ENCODE measurements around the gene KMT5B. TPM values are rescaled to one million over a fixed set of nuclear protein-coding genes. Genes with fewer than 3 reads are reported as not detected.
"Not testable (repeated sequence)": the region's sequence is repeated elsewhere in the genome, so short reads cannot be mapped to it uniquely, and the experiment has no call there.

KMT5B gene
- 10 to 100 TPM; 75.0 to 85.9 (median 77.6) TPM for polyA plus RNA-seq (ENCODE audit: insufficient read length in 4 of 4)

DNA sequence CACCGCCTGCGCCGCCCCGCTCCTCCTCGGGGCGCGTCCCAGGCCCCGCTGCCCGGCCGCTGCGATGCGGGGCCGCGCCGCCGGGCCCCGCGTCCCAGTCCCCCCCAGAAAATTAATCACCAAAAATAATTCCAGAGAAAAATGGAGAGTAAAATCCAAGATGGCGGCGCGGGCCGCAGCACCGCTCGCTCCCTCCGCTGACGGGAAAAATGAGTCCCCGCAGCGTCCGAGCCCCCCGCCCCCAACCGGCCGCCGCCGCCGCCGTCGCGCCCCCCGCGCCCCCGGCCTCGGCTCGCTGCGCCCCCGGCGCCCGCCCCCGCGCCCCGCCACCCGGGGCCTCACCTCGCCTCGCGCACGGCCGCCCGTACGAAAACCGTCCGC is at the start of gene KMT5B:
Gene KMT5B (minus strand): TSS at position 162 of the 381 bp plus-strand sequence. CDS start 23,220 bp downstream, outside the sequence.
- peak in 2 of 4 donors; percentile 40 to 56 for DNase-seq (ENCODE audit: low read depth in 4 of 4, low spot score in 3 of 4)

DNA sequence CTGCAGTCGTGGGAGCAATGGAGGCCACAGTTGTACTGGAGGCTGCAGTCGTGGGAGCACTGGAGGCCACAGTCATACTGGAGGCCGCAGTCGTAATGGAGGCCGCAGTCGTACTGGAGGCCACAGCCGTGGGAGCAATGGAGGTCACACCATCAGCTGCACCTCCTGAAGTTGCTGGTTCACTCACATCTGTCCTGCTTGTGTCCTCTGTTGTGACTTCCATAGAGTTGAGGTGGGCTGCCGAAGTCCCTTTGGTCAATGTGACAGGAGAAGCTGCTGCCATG is 49.4 kb upstream of the KMT5B start:
- no peak for DNase-seq (ENCODE audit: low read depth in 4 of 4, low spot score in 3 of 4)

DNA sequence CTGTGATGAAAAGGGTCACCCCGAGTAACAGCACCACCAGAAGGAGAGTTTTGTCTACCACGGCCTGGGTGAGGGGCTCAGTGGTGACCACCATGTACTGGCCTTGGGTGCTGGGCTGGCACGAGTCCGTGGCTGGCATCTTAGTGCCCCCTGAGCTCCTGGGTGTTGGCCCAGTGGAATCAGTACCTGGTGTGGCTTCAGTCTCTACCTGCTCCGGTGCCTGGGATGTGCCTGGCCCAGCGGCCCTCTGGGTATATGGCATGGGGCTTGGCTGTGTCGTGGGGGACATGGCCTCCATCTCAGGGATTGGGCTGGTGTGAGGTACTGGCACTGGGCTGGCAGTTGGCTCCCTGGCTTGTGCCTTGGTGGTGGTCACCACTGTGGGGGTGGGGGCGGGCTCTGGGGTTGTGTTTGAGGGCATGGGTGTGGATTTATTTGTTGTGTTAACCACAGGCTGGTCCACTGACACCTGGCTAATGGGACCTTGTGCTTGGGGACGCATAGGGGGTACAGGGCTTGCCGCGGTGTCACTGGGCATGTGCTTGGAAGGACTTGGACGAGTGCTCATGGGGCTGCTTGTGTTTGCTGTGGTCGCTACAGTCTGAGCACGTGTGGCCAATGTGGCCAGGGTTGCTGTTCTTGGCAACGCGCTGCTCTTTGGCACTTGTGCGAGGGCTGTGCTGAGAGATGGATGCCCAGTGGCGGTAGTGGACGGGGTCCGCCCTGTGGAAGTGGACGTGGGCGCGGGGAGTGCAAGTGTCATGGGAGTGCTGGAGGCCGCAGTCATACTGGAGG is 48.9 kb upstream of the KMT5B start:
- DNase-seq (ENCODE audit: low read depth in 4 of 4, low spot score in 3 of 4) = no peak

DNA sequence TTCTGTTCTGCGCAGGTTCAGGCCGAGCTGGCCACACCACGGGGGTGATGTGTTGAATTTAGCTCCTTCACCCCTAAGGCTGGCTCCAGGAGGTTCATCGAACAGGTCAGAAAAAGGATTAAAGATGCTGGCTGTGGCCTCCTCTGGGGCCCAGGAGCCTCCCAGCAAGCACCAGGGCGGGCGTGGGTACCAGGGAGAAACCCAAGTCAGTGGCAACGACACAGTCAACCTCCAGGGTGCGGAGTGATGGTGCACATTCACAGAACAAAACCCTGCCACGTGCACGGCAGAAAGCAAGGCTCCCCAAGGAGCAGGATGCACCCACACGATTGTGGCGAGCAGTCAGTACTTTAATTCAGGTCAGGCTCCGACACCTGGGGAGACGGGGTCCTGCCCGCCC is 47.9 kb upstream of the KMT5B start:
- DNase-seq (ENCODE audit: low read depth in 4 of 4, low spot score in 3 of 4) = no peak

DNA sequence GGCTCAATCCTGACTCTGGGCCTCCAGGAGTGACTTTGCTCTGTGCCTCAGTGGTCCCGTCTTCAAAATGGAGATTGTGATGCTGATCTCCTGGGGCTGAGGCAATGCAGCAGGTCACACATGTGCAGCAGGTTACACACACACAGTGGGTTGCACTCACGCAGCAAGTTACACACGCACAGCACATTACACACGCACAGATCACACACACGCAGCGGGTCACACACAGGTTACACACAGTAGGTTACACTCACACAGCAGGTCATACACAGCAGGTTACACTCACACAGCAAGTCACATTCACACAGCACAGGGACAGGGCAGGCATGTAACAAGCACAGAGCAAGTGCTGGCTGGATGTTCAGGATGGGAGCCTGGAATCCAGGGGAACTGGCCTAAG is 47.4 kb upstream of the KMT5B start:
- DNase-seq (ENCODE audit: low read depth in 4 of 4, low spot score in 3 of 4) = no peak

DNA sequence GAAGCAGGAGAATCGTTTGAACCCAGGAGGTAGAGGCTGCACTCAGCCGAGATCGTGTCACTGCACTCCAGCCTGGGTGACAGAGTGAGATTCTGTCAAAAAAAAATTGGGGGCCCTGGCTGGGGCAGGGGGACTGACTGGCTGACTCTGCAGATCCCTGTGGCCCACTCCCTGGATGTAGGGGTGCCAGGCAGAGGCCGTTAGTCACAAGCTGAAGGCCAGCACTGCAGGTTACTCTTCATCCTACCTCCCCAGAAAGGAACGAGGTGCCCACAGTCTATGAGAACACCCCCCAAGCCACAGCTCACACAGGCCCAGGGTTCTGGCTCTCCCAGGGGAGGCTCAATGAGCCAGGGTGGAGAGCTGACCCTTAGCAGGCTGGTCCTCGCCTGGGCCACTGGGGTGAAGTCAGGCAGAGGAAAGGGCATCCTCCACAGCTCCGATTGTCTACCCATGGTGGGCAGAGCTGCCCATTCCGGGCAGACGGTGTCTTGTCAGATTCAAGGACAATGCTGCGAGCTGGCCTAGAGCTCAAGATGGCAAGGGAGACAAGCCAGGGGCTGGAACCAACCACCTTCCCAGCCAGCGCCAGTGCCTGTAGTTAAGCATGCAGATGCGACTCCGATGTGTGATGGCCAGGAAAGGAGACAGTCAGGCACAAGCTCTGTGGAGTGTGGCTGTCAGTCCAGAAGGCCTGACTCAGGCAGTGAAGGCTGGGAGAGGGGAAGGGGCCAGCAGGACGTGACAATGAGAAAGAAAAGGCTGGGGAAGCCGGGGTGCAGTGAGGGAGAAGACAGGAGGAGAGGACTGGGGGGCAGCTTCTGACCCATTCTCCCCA is 46.2 kb upstream of the KMT5B start:
- DNase-seq (ENCODE audit: low read depth in 4 of 4, low spot score in 3 of 4) = no peak

DNA sequence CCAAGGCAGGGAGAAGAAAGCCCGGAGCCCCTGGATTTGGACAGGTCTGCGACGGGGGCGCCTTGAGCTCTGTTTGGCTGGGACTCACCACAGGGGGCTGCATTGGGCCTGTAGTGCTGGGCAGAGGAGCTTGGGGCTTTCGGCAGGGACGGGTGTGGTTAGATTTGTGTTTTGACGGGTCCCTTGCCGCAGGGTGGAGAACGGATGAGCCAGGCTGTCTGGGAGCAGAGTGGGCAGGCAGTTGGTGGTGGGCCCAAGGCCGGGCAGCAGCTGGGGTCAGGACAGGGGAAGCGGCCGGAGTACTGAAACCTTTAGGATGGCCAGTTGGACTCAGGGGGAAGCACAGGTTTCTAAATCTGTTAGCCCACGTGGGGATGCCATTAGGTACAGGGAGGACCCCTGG is 45.3 kb upstream of the KMT5B start:
- no peak for DNase-seq (ENCODE audit: low read depth in 4 of 4, low spot score in 3 of 4)

DNA sequence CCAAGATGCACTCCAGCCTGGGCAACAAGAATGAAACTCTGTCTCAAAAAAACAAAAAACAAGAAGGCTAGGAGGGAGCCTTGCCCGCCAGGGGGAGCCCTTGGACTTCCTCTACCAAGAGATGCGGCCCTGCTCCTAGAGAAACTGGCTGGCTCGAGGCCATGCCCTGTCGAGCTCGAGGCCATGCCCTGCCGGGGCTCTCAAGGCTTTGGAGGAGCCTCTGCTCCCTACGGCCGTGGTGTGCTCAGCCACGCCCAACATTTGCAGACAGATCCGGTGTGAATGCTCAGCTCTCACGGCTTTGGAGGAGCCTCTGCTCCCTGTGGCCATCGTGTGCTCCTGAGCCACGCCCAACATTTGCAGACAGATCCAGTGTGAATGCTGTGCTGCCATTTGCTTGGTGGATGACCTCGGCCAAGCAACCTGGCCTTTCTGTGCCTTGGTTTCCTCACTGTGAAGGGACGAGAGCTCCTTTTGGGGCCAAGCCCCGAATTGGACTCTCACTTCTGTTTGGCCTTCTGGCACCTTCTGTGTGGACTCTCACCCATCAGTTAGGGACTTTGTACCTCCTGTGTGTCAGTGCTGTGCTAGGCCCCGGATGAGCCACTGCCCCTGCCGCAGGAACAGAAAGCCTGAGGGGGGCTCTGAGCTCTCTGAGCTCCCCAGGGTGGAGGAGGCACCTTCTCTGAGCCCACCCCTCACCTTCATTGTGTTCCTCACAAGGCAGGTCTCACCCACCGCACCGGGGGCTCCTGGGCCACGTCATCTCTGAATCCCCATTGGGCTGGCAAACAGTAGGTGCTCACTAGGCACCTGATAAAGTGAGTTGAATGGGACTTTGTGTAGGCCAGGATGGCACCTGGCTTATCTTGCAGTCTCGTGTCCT is 44.6 kb upstream of the KMT5B start:
- peak; percentile 62 to 79 (median 70) for DNase-seq (ENCODE audit: low read depth in 4 of 4, low spot score in 3 of 4)

DNA sequence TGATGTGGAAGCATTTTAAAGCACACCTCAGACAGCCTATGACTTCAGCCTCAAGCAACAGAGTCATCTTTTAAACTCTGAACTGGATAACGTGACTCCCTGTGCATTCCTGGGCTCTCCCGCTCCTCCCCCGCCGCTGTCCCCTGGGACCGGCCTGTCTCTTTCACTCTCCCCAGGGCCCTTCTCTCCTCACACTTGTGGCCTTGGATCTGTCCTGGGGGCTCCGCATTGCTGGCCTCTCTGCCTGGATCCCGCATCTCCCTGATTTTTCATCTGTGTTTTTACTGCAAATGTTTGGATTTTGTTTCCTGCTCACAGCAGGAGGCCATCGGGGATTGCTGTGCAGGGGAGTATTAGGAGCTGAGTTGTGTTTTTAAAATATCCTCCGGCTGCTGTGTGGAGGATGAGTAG is 43.2 kb upstream of the KMT5B start:
- peak in 3 of 4 donors; percentile 12 to 27 (median 22) for DNase-seq (ENCODE audit: low read depth in 4 of 4, low spot score in 3 of 4)

DNA sequence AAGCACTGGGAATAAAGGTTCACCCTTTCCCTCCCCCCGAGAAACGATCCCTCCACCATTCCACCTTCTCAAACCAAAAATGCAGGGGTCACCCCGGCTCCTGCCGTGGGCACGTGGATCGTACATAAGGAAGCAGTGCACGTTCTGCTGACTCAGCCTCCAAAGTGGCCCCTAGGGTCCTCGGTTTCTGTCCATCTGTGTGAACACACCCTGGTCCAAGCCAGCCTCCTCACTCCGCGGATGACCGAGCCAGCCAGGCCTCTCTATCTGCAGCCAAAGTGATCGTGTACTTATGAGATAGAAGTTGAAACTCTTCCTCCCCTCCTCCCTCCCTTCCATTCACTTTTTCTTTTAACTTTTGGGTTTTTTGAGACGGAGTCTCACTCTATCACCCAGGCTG is 42.4 kb upstream of the KMT5B start:
- no peak for DNase-seq (ENCODE audit: low read depth in 4 of 4, low spot score in 3 of 4)

DNA sequence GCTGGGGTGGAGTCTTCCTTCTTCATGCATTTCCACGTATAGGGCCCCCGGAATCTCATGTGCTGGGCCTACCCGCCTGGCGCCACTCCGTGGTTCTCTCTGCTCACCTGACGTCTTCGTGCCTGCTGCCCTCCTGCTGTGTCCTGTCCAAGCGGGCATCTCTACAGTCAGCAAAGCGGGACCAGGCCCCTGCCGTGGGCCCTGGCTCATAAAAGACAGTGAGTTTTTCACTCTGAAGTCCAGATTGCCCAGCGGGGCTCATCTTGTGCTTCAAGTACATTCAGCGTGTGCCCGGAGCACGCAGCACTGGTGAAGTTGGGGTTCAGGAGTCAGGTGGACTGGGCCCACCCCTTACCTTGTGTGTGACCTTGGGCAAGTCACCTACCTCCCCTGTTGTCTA is 41.3 kb upstream of the KMT5B start:
- no peak for DNase-seq (ENCODE audit: low read depth in 4 of 4, low spot score in 3 of 4)

DNA sequence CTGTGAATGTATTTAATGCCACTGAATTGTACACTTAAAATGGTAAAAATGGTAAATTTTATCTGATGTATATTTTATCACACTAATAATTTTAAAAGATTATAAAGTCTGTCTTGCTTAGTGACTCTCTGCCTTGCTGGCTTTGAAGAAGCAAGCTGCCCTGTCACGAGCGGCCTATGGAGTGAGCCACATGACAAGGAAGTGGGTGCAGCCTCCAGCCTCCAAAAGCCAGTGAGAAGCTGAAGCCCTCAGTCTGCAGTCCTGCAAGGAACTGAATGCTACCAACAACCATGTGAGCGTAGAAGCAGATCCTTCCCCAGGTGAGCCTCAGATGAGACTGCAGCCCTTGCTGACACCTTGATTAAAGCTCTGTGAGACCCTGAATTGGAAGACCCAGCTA is 38.7 kb upstream of the KMT5B start:
- no peak for DNase-seq (ENCODE audit: low read depth in 4 of 4, low spot score in 3 of 4)

DNA sequence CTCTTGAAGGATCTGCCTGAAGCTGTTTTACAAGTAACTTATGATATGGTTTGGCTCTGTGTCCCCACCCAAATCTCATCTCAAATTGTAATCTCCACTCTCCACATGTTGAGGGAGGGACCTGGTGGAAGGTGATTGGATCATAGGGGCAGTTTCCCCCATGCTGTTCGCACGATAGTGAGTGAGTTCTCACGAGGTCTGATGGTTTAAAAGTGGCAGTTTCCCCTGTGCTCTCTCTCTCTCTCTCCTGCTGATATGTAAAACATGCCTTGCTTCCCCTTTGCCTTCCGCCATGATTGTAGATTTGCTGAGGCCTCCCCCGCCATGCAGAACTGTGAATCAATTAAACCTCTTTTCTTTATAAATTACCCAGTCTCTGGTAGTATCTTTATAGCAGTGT is 31.8 kb upstream of the KMT5B start:
- DNase-seq (ENCODE audit: low read depth in 4 of 4, low spot score in 3 of 4) = not testable (repeated sequence)

DNA sequence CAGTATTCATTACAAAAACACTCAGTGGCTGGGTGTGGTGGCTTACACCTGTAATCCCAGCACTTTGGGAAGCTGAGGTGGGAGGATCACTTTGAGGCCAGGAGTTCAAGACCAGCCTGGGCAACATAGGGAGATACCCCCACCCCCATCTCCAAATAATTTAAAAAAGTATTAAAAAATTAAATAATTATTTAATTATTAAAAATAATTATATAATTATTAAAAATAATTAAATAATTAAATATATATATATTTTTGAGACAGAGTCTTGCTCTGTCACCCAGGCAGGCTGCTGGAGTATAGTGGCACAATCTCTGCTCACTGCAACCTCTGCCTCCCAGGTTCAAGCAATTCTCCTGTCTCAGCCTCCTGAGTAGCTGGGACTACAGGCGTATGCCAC is 30.8 kb upstream of the KMT5B start:
- not testable (repeated sequence) for DNase-seq (ENCODE audit: low read depth in 4 of 4, low spot score in 3 of 4)

DNA sequence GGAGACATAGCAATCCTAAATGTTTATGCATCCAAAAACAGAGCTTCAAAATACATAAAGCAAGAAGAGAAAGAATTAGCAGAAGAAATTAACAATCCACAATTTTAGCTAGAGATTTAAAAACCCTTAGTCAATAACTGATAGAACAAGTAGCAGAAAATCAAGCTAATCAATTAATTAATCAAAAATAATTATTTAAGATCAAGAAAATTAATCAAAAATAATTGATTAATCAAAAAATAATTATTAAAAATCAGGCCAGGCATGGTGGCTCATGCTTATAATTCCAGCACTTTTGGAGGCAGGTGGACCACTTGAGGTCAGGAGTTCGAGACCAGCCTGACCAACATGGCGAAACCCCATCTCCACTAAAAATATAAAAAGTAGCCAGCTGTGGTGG is 29.5 kb upstream of the KMT5B start:
- DNase-seq (ENCODE audit: low read depth in 4 of 4, low spot score in 3 of 4) = no peak

DNA sequence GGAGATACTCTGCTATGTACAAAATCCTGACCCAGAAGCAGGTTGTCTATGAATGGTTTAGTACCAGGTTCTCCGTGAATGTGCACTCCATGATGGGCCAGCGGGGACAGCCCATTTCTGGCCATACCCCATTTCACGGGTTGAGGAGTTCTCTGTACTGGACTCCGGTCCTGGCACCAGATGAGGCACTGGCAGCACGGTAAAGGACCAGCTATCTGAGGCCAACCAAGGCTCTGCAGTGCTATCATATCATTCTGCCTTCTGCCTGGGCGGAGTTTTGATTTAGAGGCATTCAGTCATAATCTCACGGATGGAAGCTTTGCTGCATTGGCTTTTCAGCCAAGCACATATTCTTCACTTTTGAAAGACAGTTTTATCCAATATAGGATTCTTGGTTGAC is 18.5 kb upstream of the KMT5B start:
- DNase-seq (ENCODE audit: low read depth in 4 of 4, low spot score in 3 of 4) = no peak

DNA sequence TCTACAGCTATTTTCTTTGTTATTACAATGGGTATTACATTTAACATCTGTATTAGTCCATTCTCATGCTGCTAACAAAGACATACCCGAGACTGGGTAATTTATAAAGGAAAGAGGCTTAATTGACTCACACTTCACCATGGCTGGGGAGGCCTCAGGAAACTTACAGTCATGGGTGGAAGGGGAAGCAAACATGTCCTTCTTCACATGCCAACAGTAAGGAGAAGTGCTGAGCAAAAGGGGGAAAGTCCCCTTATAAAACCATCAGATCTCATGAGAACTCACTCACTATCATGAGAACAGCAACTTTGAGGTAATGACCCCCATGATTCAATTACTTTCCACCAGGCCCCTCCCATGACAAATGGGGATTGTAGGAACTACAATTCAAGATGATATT is 16.5 kb upstream of the KMT5B start:
- no peak for DNase-seq (ENCODE audit: low read depth in 4 of 4, low spot score in 3 of 4)

DNA sequence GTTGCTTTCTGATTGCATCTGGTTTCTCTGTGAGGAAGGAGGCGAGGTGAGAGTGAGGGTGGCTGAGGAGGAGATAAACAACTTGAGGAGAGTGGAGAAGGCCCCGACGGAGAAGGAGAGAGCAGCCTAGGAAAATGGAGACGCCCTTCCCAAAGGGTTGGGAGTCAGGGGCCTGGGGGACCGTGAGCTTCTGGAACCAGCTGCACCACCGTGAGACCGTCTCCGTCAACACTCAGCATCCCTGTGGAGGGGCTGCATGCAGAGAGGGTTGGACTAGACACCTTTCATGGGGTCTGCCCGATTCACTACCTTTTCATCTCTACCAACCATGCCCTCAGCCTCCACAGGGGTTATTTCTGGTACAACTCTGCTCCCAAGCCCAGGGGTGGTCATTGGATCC is 13.3 kb upstream of the KMT5B start:
- no peak for DNase-seq (ENCODE audit: low read depth in 4 of 4, low spot score in 3 of 4)

DNA sequence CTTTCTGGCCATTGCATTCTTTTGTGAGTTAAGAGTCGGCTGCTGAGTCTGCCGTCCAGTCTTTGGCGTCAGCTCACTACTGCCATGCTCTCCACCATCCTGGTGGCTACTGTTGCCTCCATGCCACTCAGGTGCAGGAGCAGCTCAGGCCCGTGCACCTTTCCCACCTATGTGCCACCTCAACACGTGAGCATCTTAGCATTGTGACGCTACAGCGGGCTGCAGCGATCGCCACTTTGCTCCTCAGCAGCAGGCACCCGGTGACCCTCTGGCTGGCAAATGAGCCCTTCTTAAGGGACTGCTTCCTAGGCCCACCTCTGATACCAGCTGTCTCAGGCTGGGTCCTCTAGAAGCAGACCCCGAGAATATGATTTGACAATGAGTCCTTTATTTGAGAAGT is 11.5 kb upstream of the KMT5B start:
- DNase-seq (ENCODE audit: low read depth in 4 of 4, low spot score in 3 of 4) = no peak

DNA sequence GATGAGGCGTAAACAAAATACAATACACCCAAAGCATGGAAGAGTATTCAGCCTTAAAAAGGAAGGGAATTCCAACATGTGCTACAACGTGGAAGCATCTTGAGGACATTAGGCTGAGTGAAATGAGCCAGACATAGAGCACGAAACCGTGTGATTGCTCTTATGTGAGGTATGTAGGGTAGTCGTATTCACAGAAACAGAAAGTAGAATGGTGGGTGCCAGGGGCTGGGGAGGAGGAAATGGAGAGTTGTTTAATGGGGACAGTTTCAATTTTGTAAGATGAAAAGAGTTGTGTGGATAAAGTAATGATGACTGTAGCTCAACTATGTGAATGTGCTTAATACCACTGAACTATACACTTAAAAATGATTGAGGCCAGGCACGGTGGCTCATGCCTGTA is 10.2 kb upstream of the KMT5B start:
- DNase-seq (ENCODE audit: low read depth in 4 of 4, low spot score in 3 of 4) = no peak

DNA sequence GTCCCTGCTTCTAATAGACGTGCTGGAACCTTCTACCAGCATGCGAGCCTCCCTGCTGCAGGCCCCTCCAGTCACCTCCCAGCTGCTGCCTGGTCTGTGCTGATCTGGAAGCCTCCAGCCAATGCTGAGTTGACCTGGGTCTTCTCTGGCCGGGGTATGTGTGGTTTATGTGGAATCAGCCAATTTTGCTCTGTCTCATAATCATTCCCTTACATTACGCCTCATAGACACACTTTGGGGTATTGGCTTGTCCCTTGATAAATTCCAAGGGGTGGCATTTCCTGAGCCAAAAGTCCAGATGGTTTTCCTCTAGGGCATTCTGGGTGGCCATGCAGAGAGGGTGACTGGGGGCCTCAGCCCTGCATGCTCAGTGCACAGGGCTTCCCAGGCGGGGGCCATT is 8.3 kb upstream of the KMT5B start:
- no peak for DNase-seq (ENCODE audit: low read depth in 4 of 4, low spot score in 3 of 4)
